DND-41 (cell line): ENCODE results near the gene ARMH3.

Source experiments
- CTCF ChIP-seq: IDR thresholded peaks from 2 replicates; pipeline ENCODE4 v1.5.1; 2012; ENCODE audit warnings: borderline replicate concordance, low read length, moderate library complexity, mild to moderate bottlenecking; ENCODE audit not compliant: poor library complexity, severe bottlenecking; ENCODE audit errors: extremely low read depth
- EZH2 ChIP-seq: IDR thresholded peaks from 3 replicates; pipeline ENCODE4 v1.6.1; 2012; ENCODE audit warnings: borderline replicate concordance, low read depth, mild to moderate bottlenecking, moderate library complexity, low read length, inconsistent platforms; ENCODE audit not compliant: severe bottlenecking

- TF ChIP-seq CTCF (no peak), EZH2 (no peak)
Measured at GRCh38 chr10:102038410-102038809, 17.6 kb downstream of the ARMH3 start.
